Fibroblast of lung (primary cell): ENCODE measurements around the gene F13A1. TPM values are rescaled to one million over a fixed set of nuclear protein-coding genes. Genes with fewer than 3 reads are reported as not detected.

Source experiments
- DNase-seq, 2 donors: peaks; one replicate each; pipeline versions ENCODE4 v3.0.0 to v3.0.0-alpha.2; 2010; ENCODE audit warnings: low read depth in 2 of 2
- H2AFZ ChIP-seq: 2 replicates; pipeline ENCODE4 v1.5.1; 2012; ENCODE audit warnings: low read length, control low read depth, inconsistent platforms
- H3K27ac ChIP-seq: 2 replicates; pipeline ENCODE4 v1.5.1; 2011; ENCODE audit warnings: low read length, control low read depth; ENCODE audit not compliant: insufficient read depth
- H3K27me3 ChIP-seq: 2 replicates; pipeline ENCODE4 v1.5.1; 2011; ENCODE audit warnings: mild to moderate bottlenecking, low read length; ENCODE audit not compliant: control insufficient read depth, insufficient read depth
- H3K36me3 ChIP-seq: 2 replicates; pipeline ENCODE4 v1.5.1; 2011; ENCODE audit warnings: low read length; ENCODE audit not compliant: control insufficient read depth, insufficient read depth
- H3K4me1 ChIP-seq: 2 replicates; pipeline ENCODE4 v1.5.1; 2011; ENCODE audit warnings: low read length; ENCODE audit not compliant: control insufficient read depth, insufficient read depth; ENCODE audit errors: extremely low read depth
- H3K4me2 ChIP-seq: 2 replicates; pipeline ENCODE4 v1.5.1; 2011; ENCODE audit warnings: low read length, control low read depth; ENCODE audit not compliant: insufficient read depth; ENCODE audit errors: extremely low read depth
- H3K4me3 ChIP-seq, 4 experiments: fragments of 200-600 bp in 1 of 4; sonication (generic) in 1 of 4; replicated peaks in 1 of 4; 2 replicates each; pipeline ENCODE4 v1.5.1; 2011 to 2016; ENCODE audit warnings: low read length in 4 of 4, low read depth in 3 of 4, mild to moderate bottlenecking in 3 of 4, control low read depth in 2 of 4, inconsistent platforms in 1 of 4, mixed read lengths in 1 of 4; ENCODE audit not compliant: insufficient read depth in 1 of 4; ENCODE audit errors: control extremely low read depth in 1 of 4
- H3K79me2 ChIP-seq: 2 replicates; pipeline ENCODE4 v1.5.1; 2012; ENCODE audit warnings: mild to moderate bottlenecking, low read length, inconsistent platforms; ENCODE audit not compliant: control insufficient read depth, insufficient read depth
- H3K9ac ChIP-seq: 2 replicates; pipeline ENCODE4 v1.5.1; 2011; ENCODE audit warnings: mild to moderate bottlenecking, low read length, control low read depth; ENCODE audit not compliant: insufficient read depth
- H3K9me3 ChIP-seq: 2 replicates; pipeline ENCODE4 v1.5.1; 2012; ENCODE audit warnings: low read depth, low read length; ENCODE audit not compliant: control insufficient read depth, insufficient read depth
- H4K20me1 ChIP-seq: 2 replicates; pipeline ENCODE4 v1.5.1; 2011; ENCODE audit warnings: low read length; ENCODE audit not compliant: control insufficient read depth, insufficient read depth; ENCODE audit errors: extremely low read depth
- CTCF ChIP-seq, 2 donors: IDR thresholded peaks in 1 of 2; conservative IDR thresholded peaks in 1 of 2; 1 replicate in 1 of 2; 2 replicates in 1 of 2; pipeline ENCODE4 v1.5.1; 2011 to 2012; ENCODE audit warnings: low read length in 2 of 2, control low read depth in 1 of 2, inconsistent platforms in 1 of 2, low read depth in 1 of 2, mild to moderate bottlenecking in 1 of 2
- EZH2 ChIP-seq: IDR thresholded peaks from 2 replicates; pipeline ENCODE4 v1.5.1; 2012; ENCODE audit warnings: low read length, control low read depth, mild to moderate bottlenecking; ENCODE audit errors: missing control alignments
- polyA plus RNA-seq, 2 donors: library from polyadenylated mRNA; depleted of rRNA in 1 of 2; stranded (reverse) in 1 of 2; unstranded in 1 of 2; fragments of >200 nt; gene quantifications; 2 replicates each; pipeline ENCODE4 v1.2.1, GENCODE V29; 2011 to 2012; ENCODE audit warnings: missing spikeins in 1 of 2
- total RNA-seq: library from RNA; depleted of rRNA; stranded (reverse); fragments of >200 nt; gene quantifications from 2 replicates; pipeline ENCODE4 v1.2.1, GENCODE V29; 2014

The F13A1 gene
- total and polyA plus RNA-seq, 2 donors (not counting 1 experiment from before 2014, with no cell fraction given), result not detected

DNA sequence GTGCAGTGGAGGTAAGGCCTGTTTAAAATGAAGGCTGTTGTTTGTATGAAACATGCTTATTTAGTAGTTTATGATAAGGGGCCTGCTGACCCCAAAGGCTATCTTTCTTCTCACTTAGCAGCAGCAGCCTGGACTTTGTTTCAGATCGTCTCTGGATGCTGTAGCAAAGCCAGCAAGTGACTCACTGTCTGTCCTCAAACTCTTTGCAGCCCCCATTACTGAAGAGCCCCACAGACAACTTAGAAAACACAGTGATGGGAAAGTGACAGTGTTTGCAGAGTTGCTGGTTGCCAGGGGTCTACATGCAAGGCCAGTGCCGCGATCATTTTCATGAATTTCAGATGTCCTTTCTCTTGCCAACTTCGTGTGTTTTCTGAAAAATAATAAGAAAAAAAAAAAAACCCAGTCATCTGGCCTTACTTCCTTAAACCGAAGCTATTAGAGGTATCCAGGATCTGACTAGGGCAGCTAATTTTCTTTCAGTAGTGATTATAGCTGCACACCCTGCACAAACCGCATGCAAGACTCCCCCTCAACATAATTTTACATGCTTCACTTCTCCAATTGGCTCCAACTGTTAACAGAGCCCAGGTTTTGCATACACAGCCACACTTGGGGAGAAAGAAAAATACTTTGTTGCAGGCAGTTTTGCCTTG is 11.6 kb upstream of the F13A1 start:
- H3K79me2 ChIP-seq, result no peaks in the 10 kb centered on the region
- H2AFZ ChIP-seq, result no peak overlapping the region
- DNase-seq, result no peak
- no peak overlapping the region for H3K9ac ChIP-seq
- H3K36me3 ChIP-seq, result no peaks in the 10 kb centered on the region
- H3K4me1 ChIP-seq, result no peaks in the 10 kb centered on the region
- H3K27ac ChIP-seq, result no peak overlapping the region
- no peaks in the 10 kb centered on the region for H4K20me1 ChIP-seq
- no peak overlapping the region for H3K4me2 ChIP-seq
- H3K9me3 ChIP-seq, result no peaks in the 10 kb centered on the region
- no peaks in the 10 kb centered on the region for H3K27me3 ChIP-seq
- no peak for TF ChIP-seq EZH2
- TF ChIP-seq CTCF (conservative IDR thresholded peaks at IDR 0.05 in 1 of 2, IDR thresholded peaks at IDR 0.05 in 1 of 2; ENCODE audit: low read depth in 1 of 2, low read length in 2 of 2), result no peak
- H3K4me3 ChIP-seq, result no peak overlapping the region

DNA sequence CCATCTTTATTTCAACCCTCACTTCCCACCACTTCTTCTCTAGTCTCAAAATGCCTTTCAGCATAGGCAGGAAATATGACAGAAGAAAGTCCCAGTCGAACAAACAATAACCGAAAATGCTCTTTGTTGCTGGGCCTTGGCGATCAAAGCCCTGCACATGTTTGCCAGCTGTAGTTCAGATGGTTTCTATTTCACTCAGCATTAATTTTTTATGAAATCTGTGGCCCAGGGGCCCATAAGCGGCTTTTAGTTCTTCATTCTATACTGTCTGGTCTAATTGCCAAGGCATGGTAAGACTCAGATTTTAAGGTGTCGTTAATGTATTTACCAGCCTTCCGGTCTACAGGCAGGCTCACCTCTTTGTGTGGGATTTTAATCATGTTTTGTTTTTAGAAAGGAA is 10.9 kb upstream of the F13A1 start:
- Histone ChIP-seq H3K27me3 (no peaks in the 10 kb centered on the region), H2AFZ (no peak overlapping the region), H3K36me3 (no peaks in the 10 kb centered on the region), H4K20me1 (no peaks in the 10 kb centered on the region), H3K79me2 (no peaks in the 10 kb centered on the region), H3K9me3 (no peaks in the 10 kb centered on the region), H3K4me3 (no peak overlapping the region), H3K9ac (no peak overlapping the region), H3K4me1 (no peaks in the 10 kb centered on the region), H3K27ac (no peak overlapping the region), H3K4me2 (no peak overlapping the region)
- TF ChIP-seq CTCF (conservative IDR thresholded peaks at IDR 0.05 in 1 of 2, IDR thresholded peaks at IDR 0.05 in 1 of 2; ENCODE audit: low read depth in 1 of 2, low read length in 2 of 2), result no peak
- no peak for TF ChIP-seq EZH2
- no peak for DNase-seq

DNA sequence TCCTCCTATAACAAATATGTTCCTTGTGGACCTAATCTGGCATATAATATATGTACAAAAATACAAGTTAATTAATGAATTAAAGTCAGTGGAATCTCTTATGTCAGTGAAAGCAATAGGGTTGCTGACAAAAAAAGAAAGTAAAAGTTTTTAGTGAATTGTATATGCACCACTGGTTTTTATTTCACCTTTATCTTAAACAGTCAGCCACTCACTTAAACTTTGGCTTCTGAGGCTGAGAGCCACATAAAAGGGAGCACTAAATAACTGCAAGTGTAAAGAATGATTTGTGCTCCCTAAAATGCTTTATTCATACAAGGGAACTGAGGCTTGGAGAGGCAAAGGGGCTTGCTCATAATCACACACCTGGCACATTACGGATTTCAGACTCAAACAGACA is 9.9 kb upstream of the F13A1 start:
- Histone ChIP-seq H3K27me3 (no peaks in the 10 kb centered on the region), H3K27ac (no peak overlapping the region), H3K4me1 (no peaks in the 10 kb centered on the region), H3K79me2 (no peaks in the 10 kb centered on the region), H3K9me3 (no peaks in the 10 kb centered on the region), H3K4me3 (no peak overlapping the region), H3K36me3 (no peaks in the 10 kb centered on the region), H2AFZ (no peak overlapping the region), H4K20me1 (no peaks in the 10 kb centered on the region), H3K4me2 (no peak overlapping the region), H3K9ac (no peak overlapping the region)
- TF ChIP-seq CTCF (conservative IDR thresholded peaks at IDR 0.05 in 1 of 2, IDR thresholded peaks at IDR 0.05 in 1 of 2; ENCODE audit: low read depth in 1 of 2, low read length in 2 of 2) (no peak), EZH2 (no peak)
- no peak for DNase-seq
